Karpas-422 (cell line): ENCODE data around the gene MUC21. TPM values are rescaled to one million over a fixed set of nuclear protein-coding genes. Genes with fewer than 3 reads are reported as not detected.
A peak's percentile ranks its signal among the peaks of the same experiment; 100 is the strongest.

Source experiments
- DNase-seq: peaks from one replicate; pipeline ENCODE4 v3.0.0-alpha.2; 2015
- H2AFZ ChIP-seq: fragments of 200-600 bp; sonication (generic); 2 replicates; pipeline ENCODE4 v1.6.1; 2014; ENCODE audit warnings: antibody characterized with exemption, low read length, mixed read lengths
- H3K27ac ChIP-seq: fragments of 200-600 bp; sonication (generic); 2 replicates; pipeline ENCODE4 v1.5.1; 2014; ENCODE audit warnings: mild to moderate bottlenecking, low read length, moderate library complexity
- H3K27me3 ChIP-seq: fragments of 200-600 bp; sonication (generic); 2 replicates; pipeline ENCODE4 v1.6.1; 2014; ENCODE audit warnings: low read length, mixed read lengths
- H3K36me3 ChIP-seq: fragments of 200-600 bp; sonication (generic); 2 replicates; pipeline ENCODE4 v1.6.1; 2014; ENCODE audit warnings: low read length, mixed read lengths; ENCODE audit not compliant: insufficient read depth
- H3K4me1 ChIP-seq: fragments of 200-600 bp; sonication (generic); 2 replicates; pipeline ENCODE4 v1.6.1; 2014; ENCODE audit warnings: mild to moderate bottlenecking, low read length, mixed read lengths
- H3K4me2 ChIP-seq: fragments of 200-600 bp; sonication (generic); 2 replicates; pipeline ENCODE4 v1.6.1; 2014; ENCODE audit warnings: low read length, low read depth, mild to moderate bottlenecking; ENCODE audit not compliant: poor library complexity, severe bottlenecking
- H3K4me3 ChIP-seq: fragments of 200-600 bp; sonication (generic); 2 replicates; pipeline ENCODE4 v1.5.1; 2014; ENCODE audit warnings: mild to moderate bottlenecking, antibody characterized with exemption, low read length, mixed read lengths
- H3K79me2 ChIP-seq: fragments of 200-600 bp; sonication (generic); 2 replicates; pipeline ENCODE4 v1.6.1; 2014; ENCODE audit warnings: mild to moderate bottlenecking, low read length, mixed read lengths
- H3K9ac ChIP-seq: fragments of 200-600 bp; sonication (generic); 2 replicates; pipeline ENCODE4 v1.6.0; 2014; ENCODE audit warnings: low read length
- H3K9me2 ChIP-seq: fragments of 200-600 bp; sonication (generic), shearing (Covaris generic); replicated peaks from 2 replicates; pipeline ENCODE4 v1.6.0; 2014; ENCODE audit warnings: mild to moderate bottlenecking, low read length, moderate library complexity; ENCODE audit not compliant: insufficient read depth
- H3K9me3 ChIP-seq: fragments of 300-700, 200-600 bp; sonication (generic); 2 replicates; pipeline ENCODE4 v1.6.1; 2014; ENCODE audit warnings: low read length, mixed read lengths
- H4K20me1 ChIP-seq: fragments of 200-600 bp; sonication (generic); 2 replicates; pipeline ENCODE4 v1.6.1; 2014; ENCODE audit warnings: mild to moderate bottlenecking, antibody characterized with exemption, low read length, low read depth; ENCODE audit not compliant: insufficient read depth
- total RNA-seq: library from RNA; depleted of rRNA; stranded (reverse); fragments of >200 nt; shearing (Covaris generic); gene quantifications from 2 replicates; pipeline ENCODE4 v1.2.3, GENCODE V29; 2014; ENCODE audit warnings: low replicate concordance

The MUC21 gene
- total RNA-seq, 1 experiment from 2014 or later, result not detected

GRCh38 chr6:30974490-30975252 lies 8.8 kb upstream of the MUC21 start:
- Histone ChIP-seq H3K79me2 (no peaks in the 10 kb centered on the region), H4K20me1 (no peaks in the 10 kb centered on the region), H3K36me3 (no peaks in the 10 kb centered on the region), H3K4me1 (peaks cover 5% of the 10 kb centered on the region), H3K4me3 (no peak overlapping the region), H3K9me3 (no peaks in the 10 kb centered on the region), H3K27ac (no peak overlapping the region), H3K9ac (no peak overlapping the region), H3K27me3 (no peaks in the 10 kb centered on the region), H3K9me2 (no peaks in the 10 kb centered on the region), H3K4me2 (no peak overlapping the region), H2AFZ (no peak overlapping the region)
- DNase-seq, result no peak

- no peaks in the 10 kb centered on the region for H3K9me2 ChIP-seq
- DNase-seq, result no peak
Observed at GRCh38 chr6:30979141-30979540, 4.4 kb upstream of the MUC21 start.

GRCh38 chr6:30979690-30980089 lies 3.8 kb upstream of the MUC21 start:
- Histone ChIP-seq H3K79me2 (no peaks in the 10 kb centered on the region), H3K9me2 (no peaks in the 10 kb centered on the region), H3K36me3 (no peaks in the 10 kb centered on the region), H3K9ac (no peak overlapping the region), H3K4me3 (no peak overlapping the region), H4K20me1 (no peaks in the 10 kb centered on the region), H2AFZ (no peak overlapping the region), H3K27ac (no peak overlapping the region), H3K4me1 (peaks cover 5% of the 10 kb centered on the region), H3K27me3 (no peaks in the 10 kb centered on the region), H3K4me2 (no peak overlapping the region), H3K9me3 (no peaks in the 10 kb centered on the region)
- DNase-seq, result no peak

More at GRCh38 chr6:30979141-30979540, 4.4 kb upstream of the MUC21 start:
- no peaks in the 10 kb centered on the region for H3K36me3 ChIP-seq
- H3K9me3 ChIP-seq, result no peaks in the 10 kb centered on the region
- no peaks in the 10 kb centered on the region for H3K79me2 ChIP-seq
- H2AFZ ChIP-seq, result no peak overlapping the region
- H3K27me3 ChIP-seq, result no peaks in the 10 kb centered on the region
- no peak overlapping the region for H3K27ac ChIP-seq
- peaks cover 5% of the 10 kb centered on the region for H3K4me1 ChIP-seq
- no peak overlapping the region for H3K9ac ChIP-seq
- no peaks in the 10 kb centered on the region for H4K20me1 ChIP-seq
- H3K4me2 ChIP-seq, result no peak overlapping the region
- no peak overlapping the region for H3K4me3 ChIP-seq

- Histone ChIP-seq H3K79me2 (no peaks in the 10 kb centered on the region), H3K27ac (no peak overlapping the region), H4K20me1 (no peaks in the 10 kb centered on the region), H3K4me2 (no peak overlapping the region), H3K9me3 (no peaks in the 10 kb centered on the region), H3K9ac (no peak overlapping the region), H3K36me3 (no peaks in the 10 kb centered on the region), H3K9me2 (no peaks in the 10 kb centered on the region), H3K4me3 (no peak overlapping the region), H3K4me1 (peaks cover 5% of the 10 kb centered on the region), H3K27me3 (no peaks in the 10 kb centered on the region), H2AFZ (no peak overlapping the region)
- peak; percentile 44 for DNase-seq
Observed at GRCh38 chr6:30981942-30982772, 1.4 kb upstream of the MUC21 start.

GRCh38 chr6:30985490-30985889 lies 2.0 kb downstream of the MUC21 start:
- no peak overlapping the region for H3K9ac ChIP-seq
- H3K27me3 ChIP-seq, result no peaks in the 10 kb centered on the region
- H4K20me1 ChIP-seq, result no peaks in the 10 kb centered on the region
- H2AFZ ChIP-seq, result no peak overlapping the region
- no peak overlapping the region for H3K27ac ChIP-seq
- H3K79me2 ChIP-seq, result no peaks in the 10 kb centered on the region
- H3K9me3 ChIP-seq, result no peaks in the 10 kb centered on the region
- H3K4me1 ChIP-seq, result no peaks in the 10 kb centered on the region
- H3K4me2 ChIP-seq, result no peak overlapping the region
- no peak for DNase-seq
- H3K4me3 ChIP-seq, result no peak overlapping the region
- H3K36me3 ChIP-seq, result no peaks in the 10 kb centered on the region
- H3K9me2 ChIP-seq, result no peaks in the 10 kb centered on the region

- no peaks in the 10 kb centered on the region for H3K79me2 ChIP-seq
- no peaks in the 10 kb centered on the region for H3K36me3 ChIP-seq
- H3K27me3 ChIP-seq, result no peaks in the 10 kb centered on the region
- H4K20me1 ChIP-seq, result no peaks in the 10 kb centered on the region
- H3K4me1 ChIP-seq, result no peaks in the 10 kb centered on the region
- no peaks in the 10 kb centered on the region for H3K9me3 ChIP-seq
- H3K9ac ChIP-seq, result no peak overlapping the region
- H3K4me3 ChIP-seq, result no peak overlapping the region
- H2AFZ ChIP-seq, result no peak overlapping the region
- no peak for DNase-seq
- H3K4me2 ChIP-seq, result no peak overlapping the region
- no peak overlapping the region for H3K27ac ChIP-seq
- no peaks in the 10 kb centered on the region for H3K9me2 ChIP-seq
Observed at GRCh38 chr6:30987304-30987703, 3.8 kb downstream of the MUC21 start.

GRCh38 chr6:30988209-30988825 lies 4.8 kb downstream of the MUC21 start:
- Histone ChIP-seq H3K4me1 (no peaks in the 10 kb centered on the region), H3K4me3 (no peak overlapping the region), H3K36me3 (no peaks in the 10 kb centered on the region), H4K20me1 (no peaks in the 10 kb centered on the region), H3K9me2 (no peaks in the 10 kb centered on the region), H3K9ac (no peak overlapping the region), H3K79me2 (no peaks in the 10 kb centered on the region), H3K27ac (no peak overlapping the region), H3K4me2 (no peak overlapping the region), H2AFZ (no peak overlapping the region), H3K27me3 (no peaks in the 10 kb centered on the region), H3K9me3 (no peaks in the 10 kb centered on the region)
- no peak for DNase-seq

- H3K27me3 ChIP-seq, result no peaks in the 10 kb centered on the region
- no peak for DNase-seq
- no peaks in the 10 kb centered on the region for H3K36me3 ChIP-seq
- H3K4me2 ChIP-seq, result peak overlapping the region; percentile 14
- H3K9me2 ChIP-seq, result no peaks in the 10 kb centered on the region
- no peak overlapping the region for H3K9ac ChIP-seq
- H3K79me2 ChIP-seq, result no peaks in the 10 kb centered on the region
- H2AFZ ChIP-seq, result no peak overlapping the region
- no peak overlapping the region for H3K27ac ChIP-seq
- no peaks in the 10 kb centered on the region for H3K9me3 ChIP-seq
- no peak overlapping the region for H3K4me3 ChIP-seq
- no peaks in the 10 kb centered on the region for H3K4me1 ChIP-seq
- H4K20me1 ChIP-seq, result no peaks in the 10 kb centered on the region
Observed at GRCh38 chr6:30990422-30991086, 7.0 kb downstream of the MUC21 start.
